Endodermal cell (in vitro differentiated cells): ENCODE data around the gene MBD5. TPM values are rescaled to one million over a fixed set of nuclear protein-coding genes. Genes with fewer than 3 reads are reported as not detected.

Experiments used
- DNase-seq: peaks from one replicate; pipeline ENCODE4 v3.0.0-alpha.2; 2017
- H3K27ac ChIP-seq: 2 replicates; pipeline ENCODE4 v1.5.1; 2013; ENCODE audit warnings: mild to moderate bottlenecking, low read depth, low read length, moderate library complexity
- H3K27me3 ChIP-seq: 2 replicates; pipeline ENCODE4 v1.6.1; 2013; ENCODE audit warnings: mild to moderate bottlenecking, low read length, moderate library complexity; ENCODE audit not compliant: insufficient read depth, control insufficient read depth, poor library complexity, severe bottlenecking
- H3K36me3 ChIP-seq: 2 replicates; pipeline ENCODE4 v1.7.0; 2013; ENCODE audit warnings: mild to moderate bottlenecking, low read length, moderate library complexity; ENCODE audit not compliant: control insufficient read depth, insufficient read depth
- H3K4me1 ChIP-seq: one replicate; pipeline ENCODE4 v1.7.0; 2013; ENCODE audit warnings: low read length; ENCODE audit not compliant: control insufficient read depth, insufficient read depth
- H3K4me3 ChIP-seq: 2 replicates; pipeline ENCODE4 v1.5.1; 2013; ENCODE audit warnings: mild to moderate bottlenecking, low read length, moderate library complexity
- H3K9ac ChIP-seq: 2 replicates; pipeline ENCODE4 v1.6.1; 2013; ENCODE audit warnings: mild to moderate bottlenecking, low read length, moderate library complexity; ENCODE audit not compliant: poor library complexity, severe bottlenecking; ENCODE audit errors: extremely low read depth
- H3K9me3 ChIP-seq: 2 replicates; pipeline ENCODE4 v1.6.1; 2013; ENCODE audit warnings: mild to moderate bottlenecking, low read length, moderate library complexity; ENCODE audit not compliant: control insufficient read depth
- H3K27ac Mint-ChIP-seq: 2 replicates; pipeline ENCODE4 v1.8.0; 2020; ENCODE audit warnings: mixed read lengths
- H3K27me3 Mint-ChIP-seq: 2 replicates; pipeline ENCODE4 v1.8.0; 2021; ENCODE audit warnings: mild to moderate bottlenecking, mixed read lengths; ENCODE audit not compliant: insufficient read depth
- H3K36me3 Mint-ChIP-seq: 2 replicates; pipeline ENCODE4 v1.8.0; 2020; ENCODE audit warnings: low read depth, mixed read lengths
- H3K4me1 Mint-ChIP-seq: 2 replicates; pipeline ENCODE4 v1.8.0; 2020; ENCODE audit warnings: mixed read lengths
- H3K4me3 Mint-ChIP-seq: 2 replicates; pipeline ENCODE4 v1.8.0; 2020; ENCODE audit warnings: mild to moderate bottlenecking, moderate library complexity, mixed read lengths
- H3K9me3 Mint-ChIP-seq: 2 replicates; pipeline ENCODE4 v1.8.0; 2020; ENCODE audit warnings: mild to moderate bottlenecking, mixed read lengths
- WGBS, 2 experiments: methylation state at CpG; one replicate each; pipeline versions ENCODE4 v1.1.5 to v1.1.7; 2013; ENCODE audit warnings: missing lambda C conversion rate in 2 of 2, mixed read lengths in 1 of 2; ENCODE audit not compliant: insufficient coverage in 1 of 2, insufficient read length in 1 of 2; 5-methylcytosine and 5-hydroxymethylcytosine counted together
- total RNA-seq, 2 donors: library from RNA; stranded (reverse); fragmentation: NEBNext Ultra II Directional in 1 of 2; extraction: Animal tissue kit (Norgen Biotek cat#: 25700) in 1 of 2; gene quantifications; 2 replicates in 1 of 2; 3 replicates in 1 of 2; pipeline ENCODE4 v1.2.1, GENCODE V29; 2021
- TF ChIP-seq, protein P1 (sequence below): fragments of 200-600 bp; sonication (generic); conservative IDR thresholded peaks from 2 replicates; pipeline ENCODE4 v1.5.0; 2021; ENCODE audit warnings: antibody characterized with exemption, mild to moderate bottlenecking

MBD5 gene
- total RNA-seq, 2 donors from 2014 or later, result 49.1 to 55.7 TPM

DNA sequence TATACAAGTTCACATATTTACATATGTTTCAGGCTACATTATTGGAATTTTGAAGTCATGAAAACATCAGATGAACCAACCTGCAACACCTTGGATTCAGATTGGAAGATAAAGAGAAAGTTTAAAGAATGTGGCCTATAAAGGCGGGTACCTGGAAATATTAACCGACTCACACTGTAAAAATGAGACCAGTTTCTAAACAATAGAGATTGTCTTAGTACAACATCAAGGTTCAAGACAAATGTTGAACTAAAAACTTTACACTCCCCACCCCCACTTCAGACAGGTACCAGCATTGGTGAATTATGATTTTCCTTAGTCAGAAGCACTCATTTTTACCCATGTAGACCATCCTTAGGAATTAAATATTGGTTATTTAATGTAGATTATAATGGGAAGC is 437.3 kb downstream of the MBD5 start:
- H3K27ac Mint-ChIP-seq, result no peak overlapping the region
- H3K4me3 Mint-ChIP-seq, result no peak overlapping the region
- no peak overlapping the region for H3K27ac ChIP-seq
- H3K36me3 ChIP-seq, result no peaks in the 10 kb centered on the region
- H3K9ac ChIP-seq, result no peak overlapping the region
- H3K9me3 Mint-ChIP-seq, result no peaks in the 10 kb centered on the region
- no peak for DNase-seq
- 98 to 100% methylated on average over 2 of the region's 2 CpGs for WGBS, 2 experiments
- TF ChIP-seq, protein P1, sequence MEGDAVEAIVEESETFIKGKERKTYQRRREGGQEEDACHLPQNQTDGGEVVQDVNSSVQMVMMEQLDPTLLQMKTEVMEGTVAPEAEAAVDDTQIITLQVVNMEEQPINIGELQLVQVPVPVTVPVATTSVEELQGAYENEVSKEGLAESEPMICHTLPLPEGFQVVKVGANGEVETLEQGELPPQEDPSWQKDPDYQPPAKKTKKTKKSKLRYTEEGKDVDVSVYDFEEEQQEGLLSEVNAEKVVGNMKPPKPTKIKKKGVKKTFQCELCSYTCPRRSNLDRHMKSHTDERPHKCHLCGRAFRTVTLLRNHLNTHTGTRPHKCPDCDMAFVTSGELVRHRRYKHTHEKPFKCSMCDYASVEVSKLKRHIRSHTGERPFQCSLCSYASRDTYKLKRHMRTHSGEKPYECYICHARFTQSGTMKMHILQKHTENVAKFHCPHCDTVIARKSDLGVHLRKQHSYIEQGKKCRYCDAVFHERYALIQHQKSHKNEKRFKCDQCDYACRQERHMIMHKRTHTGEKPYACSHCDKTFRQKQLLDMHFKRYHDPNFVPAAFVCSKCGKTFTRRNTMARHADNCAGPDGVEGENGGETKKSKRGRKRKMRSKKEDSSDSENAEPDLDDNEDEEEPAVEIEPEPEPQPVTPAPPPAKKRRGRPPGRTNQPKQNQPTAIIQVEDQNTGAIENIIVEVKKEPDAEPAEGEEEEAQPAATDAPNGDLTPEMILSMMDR, result no peak
- H3K27me3 ChIP-seq, result no peaks in the 10 kb centered on the region
- no peaks in the 10 kb centered on the region for H3K4me1 ChIP-seq
- H3K9me3 ChIP-seq, result no peaks in the 10 kb centered on the region
- no peaks in the 10 kb centered on the region for H3K36me3 Mint-ChIP-seq
- no peak overlapping the region for H3K4me3 ChIP-seq
- no peaks in the 10 kb centered on the region for H3K4me1 Mint-ChIP-seq
- no peaks in the 10 kb centered on the region for H3K27me3 Mint-ChIP-seq

DNA sequence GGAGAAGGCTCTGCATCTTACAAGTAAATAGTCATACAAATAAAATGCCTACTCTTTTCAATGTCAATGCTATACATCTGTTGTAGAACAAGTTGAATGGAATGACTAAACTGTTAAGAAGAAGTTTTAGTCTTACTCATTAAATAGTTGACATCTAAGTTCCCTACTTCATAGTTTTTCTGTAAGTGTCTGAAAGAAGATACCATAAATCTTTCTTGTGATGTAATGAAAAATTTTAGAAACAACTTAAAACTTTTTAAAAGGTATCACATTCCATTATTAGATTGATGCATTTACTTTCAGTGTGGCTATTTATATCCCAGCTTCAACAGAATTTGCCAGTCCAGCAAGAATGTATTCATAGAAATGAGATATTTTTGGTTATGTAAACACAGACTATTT is 438.5 kb downstream of the MBD5 start:
- H3K27me3 Mint-ChIP-seq, result no peaks in the 10 kb centered on the region
- H3K27ac Mint-ChIP-seq, result no peak overlapping the region
- DNase-seq, result no peak
- H3K36me3 Mint-ChIP-seq, result peaks cover 5% of the 10 kb centered on the region
- Histone ChIP-seq H3K4me3 (no peak overlapping the region), H3K27me3 (no peaks in the 10 kb centered on the region), H3K36me3 (no peaks in the 10 kb centered on the region), H3K9me3 (no peaks in the 10 kb centered on the region), H3K27ac (no peak overlapping the region), H3K9ac (no peak overlapping the region), H3K4me1 (no peaks in the 10 kb centered on the region)
- TF ChIP-seq, protein P1, result no peak
- H3K4me3 Mint-ChIP-seq, result no peak overlapping the region
- H3K9me3 Mint-ChIP-seq, result no peaks in the 10 kb centered on the region
- H3K4me1 Mint-ChIP-seq, result no peaks in the 10 kb centered on the region

DNA sequence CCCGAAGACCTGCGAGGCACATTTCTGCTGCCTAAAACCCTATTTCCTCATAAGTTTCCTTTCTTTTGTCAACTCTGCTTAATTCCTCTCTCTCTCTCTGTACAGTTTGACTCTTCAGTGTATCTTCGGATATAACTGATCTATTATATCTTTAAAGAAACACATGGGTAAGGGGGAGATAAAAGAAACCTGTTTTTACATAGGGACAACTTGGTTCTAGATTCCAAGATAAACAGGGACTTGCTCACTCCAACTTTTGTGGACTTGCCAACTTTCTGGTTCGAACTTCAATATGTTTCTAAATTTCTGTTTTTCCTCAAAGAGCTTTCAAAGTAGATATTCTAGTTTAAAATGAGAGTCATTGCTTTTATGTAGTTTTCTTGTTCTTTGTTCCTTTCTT is 441.0 kb downstream of the MBD5 start:
- H3K9me3 Mint-ChIP-seq, result no peaks in the 10 kb centered on the region
- no peaks in the 10 kb centered on the region for H3K27me3 Mint-ChIP-seq
- no peak overlapping the region for H3K9ac ChIP-seq
- WGBS, 2 experiments, result 97% methylated on average over 4 of the region's 4 CpGs; no CpG with 5 or more reads in 1 of the 2 experiments
- no peak overlapping the region for H3K27ac ChIP-seq
- H3K4me1 Mint-ChIP-seq, result no peaks in the 10 kb centered on the region
- peaks cover 7% of the 10 kb centered on the region for H3K36me3 Mint-ChIP-seq
- no peak for DNase-seq
- no peaks in the 10 kb centered on the region for H3K4me1 ChIP-seq
- H3K27ac Mint-ChIP-seq, result no peak overlapping the region
- no peaks in the 10 kb centered on the region for H3K27me3 ChIP-seq
- H3K36me3 ChIP-seq, result no peaks in the 10 kb centered on the region
- TF ChIP-seq, protein P1, result no peak
- H3K9me3 ChIP-seq, result no peaks in the 10 kb centered on the region
- no peak overlapping the region for H3K4me3 Mint-ChIP-seq
- no peak overlapping the region for H3K4me3 ChIP-seq
